Measurements from ENCODE around the gene HECW1.

DNA sequence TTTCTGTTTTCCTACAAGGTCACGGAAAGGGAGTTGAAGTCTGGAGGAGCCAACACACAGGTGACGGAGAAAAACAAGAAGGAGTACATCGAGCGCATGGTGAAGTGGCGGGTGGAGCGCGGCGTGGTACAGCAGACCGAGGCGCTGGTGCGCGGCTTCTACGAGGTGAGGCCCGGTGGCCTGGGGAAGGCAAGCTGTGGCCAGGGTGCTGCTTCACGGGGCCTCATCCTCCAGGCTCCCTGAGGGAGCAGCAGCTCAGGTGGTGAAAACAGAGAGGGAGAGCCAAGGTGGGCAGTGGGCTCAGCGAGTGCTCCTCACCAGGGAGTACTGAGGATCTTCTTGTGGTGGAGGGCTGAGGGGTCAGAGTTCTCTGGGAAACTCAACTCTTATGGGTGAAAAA, 438.0 kb downstream of the HECW1 start:
- TF ChIP-seq POLR2A (IDR thresholded peaks at IDR 0.05; ENCODE audit: low read depth, low read length), result no peak
- TF ChIP-seq, protein P1, sequence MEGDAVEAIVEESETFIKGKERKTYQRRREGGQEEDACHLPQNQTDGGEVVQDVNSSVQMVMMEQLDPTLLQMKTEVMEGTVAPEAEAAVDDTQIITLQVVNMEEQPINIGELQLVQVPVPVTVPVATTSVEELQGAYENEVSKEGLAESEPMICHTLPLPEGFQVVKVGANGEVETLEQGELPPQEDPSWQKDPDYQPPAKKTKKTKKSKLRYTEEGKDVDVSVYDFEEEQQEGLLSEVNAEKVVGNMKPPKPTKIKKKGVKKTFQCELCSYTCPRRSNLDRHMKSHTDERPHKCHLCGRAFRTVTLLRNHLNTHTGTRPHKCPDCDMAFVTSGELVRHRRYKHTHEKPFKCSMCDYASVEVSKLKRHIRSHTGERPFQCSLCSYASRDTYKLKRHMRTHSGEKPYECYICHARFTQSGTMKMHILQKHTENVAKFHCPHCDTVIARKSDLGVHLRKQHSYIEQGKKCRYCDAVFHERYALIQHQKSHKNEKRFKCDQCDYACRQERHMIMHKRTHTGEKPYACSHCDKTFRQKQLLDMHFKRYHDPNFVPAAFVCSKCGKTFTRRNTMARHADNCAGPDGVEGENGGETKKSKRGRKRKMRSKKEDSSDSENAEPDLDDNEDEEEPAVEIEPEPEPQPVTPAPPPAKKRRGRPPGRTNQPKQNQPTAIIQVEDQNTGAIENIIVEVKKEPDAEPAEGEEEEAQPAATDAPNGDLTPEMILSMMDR (IDR thresholded peaks at IDR 0.05 in 2 of 3, conservative IDR thresholded peaks at IDR 0.05 in 1 of 3; ENCODE audit: control insufficient read depth in 2 of 3, extremely low read depth in 1 of 3, insufficient read depth in 1 of 3, low read depth in 3 of 3, low read length in 3 of 3), result no peak

Data from GM12878 (cell line).